Measurements from ENCODE around the gene B4GALT7. TPM values are rescaled to one million over a fixed set of nuclear protein-coding genes. Genes with fewer than 3 reads are reported as not detected.
A peak's percentile ranks its signal among the peaks of the same experiment; 100 is the strongest.

The B4GALT7 gene
- total RNA-seq, 1 experiment from 2014 or later, result 35.6 TPM

GRCh38 chr5:177593511-177593910, 6.4 kb upstream of the B4GALT7 start:
- DNase-seq (ENCODE audit: low spot score), result no peak

GRCh38 chr5:177594071-177594470, 5.9 kb upstream of the B4GALT7 start:
- no peak for DNase-seq (ENCODE audit: low spot score)

GRCh38 chr5:177595026-177595585, 4.8 kb upstream of the B4GALT7 start:
- DNase-seq (ENCODE audit: low spot score), result no peak

- DNase-seq (ENCODE audit: low spot score), result no peak
These were observed 3.7 kb upstream of the B4GALT7 start for GRCh38 chr5:177595991-177596774.

GRCh38 chr5:177596775-177597238, 3.1 kb upstream of the B4GALT7 start:
- no peak for DNase-seq (ENCODE audit: low spot score)

GRCh38 chr5:177598477-177598876, 1.5 kb upstream of the B4GALT7 start:
- no peak for DNase-seq (ENCODE audit: low spot score)

GRCh38 chr5:177600508-177601018, 631 bp downstream of the B4GALT7 start:
- DNase-seq (ENCODE audit: low spot score), result no peak

GRCh38 chr5:177601126-177601525, 1.2 kb downstream of the B4GALT7 start:
- no peak for DNase-seq (ENCODE audit: low spot score)

- DNase-seq (ENCODE audit: low spot score), result no peak
These were observed 1.9 kb downstream of the B4GALT7 start for GRCh38 chr5:177601577-177602457.

- DNase-seq (ENCODE audit: low spot score), result no peak
These were observed 2.5 kb downstream of the B4GALT7 start for GRCh38 chr5:177602458-177602830.

- no peak for DNase-seq (ENCODE audit: low spot score)
These were observed 3.7 kb downstream of the B4GALT7 start for GRCh38 chr5:177603631-177604030.

GRCh38 chr5:177604116-177604521, 4.2 kb downstream of the B4GALT7 start:
- no peak for DNase-seq (ENCODE audit: low spot score)

GRCh38 chr5:177604656-177605055, 4.7 kb downstream of the B4GALT7 start:
- DNase-seq (ENCODE audit: low spot score), result no peak

- DNase-seq (ENCODE audit: low spot score), result no peak
These were observed 5.1 kb downstream of the B4GALT7 start for GRCh38 chr5:177605078-177605477.

GRCh38 chr5:177605667-177606066, 5.7 kb downstream of the B4GALT7 start:
- DNase-seq (ENCODE audit: low spot score), result no peak

- no peak for DNase-seq (ENCODE audit: low spot score)
These were observed 6.4 kb downstream of the B4GALT7 start for GRCh38 chr5:177606071-177607051.

- no peak for DNase-seq (ENCODE audit: low spot score)
These were observed 7.2 kb downstream of the B4GALT7 start for GRCh38 chr5:177607115-177607451.

- DNase-seq (ENCODE audit: low spot score), result peak; percentile 77
These were observed 7.7 kb downstream of the B4GALT7 start for GRCh38 chr5:177607452-177608192.

- no peak for DNase-seq (ENCODE audit: low spot score)
These were observed 8.5 kb downstream of the B4GALT7 start for GRCh38 chr5:177608243-177609075.
